PC-3 (cell line): ENCODE measurements around the gene MAML3. TPM values are rescaled to one million over a fixed set of nuclear protein-coding genes. Genes with fewer than 3 reads are reported as not detected.

ENCODE experiments used
- ATAC-seq: fragments of 200-7000 bp; cut with Tn5 transposase; 2 replicates; pipeline ENCODE4 v1.9.1; 2020; ENCODE audit warnings: mild to moderate bottlenecking, moderate library complexity
- BruUV-seq: library from RNA; stranded (reverse); fragments of 400-500 nt; replicated peaks from 2 replicates; lab custom pipeline; 2021; lab: Mats Ljungman, UMichigan
- CTCF ChIA-PET: fragments of 300-600 bp; sonication (Branson Sonifier 250); formaldehyde crosslinking; loops from one replicate; lab custom pipeline; 2022; ENCODE audit warnings: antibody characterized with exemption; lab: Charles Lee
- POLR2A ChIA-PET: fragments of 300-600 bp; sonication (Branson Sonifier 250); formaldehyde crosslinking; loops from one replicate; lab custom pipeline; 2022; ENCODE audit warnings: antibody characterized with exemption; ENCODE audit not compliant: unreplicated experiment; lab: Charles Lee
- DNase-seq: peaks from one replicate; pipeline ENCODE4 v3.0.0-alpha.2; 2015
- H2AFZ ChIP-seq: fragments of 300-600 bp; sonication (generic); 2 replicates; pipeline ENCODE4 v1.6.0; 2016; ENCODE audit warnings: antibody characterized with exemption, low read length
- H3F3A ChIP-seq: fragments of 300-600 bp; sonication (generic); one replicate; pipeline ENCODE4 v1.6.0; 2017; ENCODE audit warnings: antibody characterized with exemption, low read length, control low read depth, mild to moderate bottlenecking; ENCODE audit not compliant: unreplicated experiment
- H3K27ac ChIP-seq: fragments of 300-600 bp; sonication (generic); 2 replicates; pipeline ENCODE4 v1.5.1; 2016; ENCODE audit warnings: mild to moderate bottlenecking, low read length
- H3K27me3 ChIP-seq: fragments of 300-600 bp; sonication (generic); 2 replicates; pipeline ENCODE4 v1.6.1; 2016; ENCODE audit warnings: low read length, mixed read lengths
- H3K36me3 ChIP-seq: fragments of 300-600 bp; sonication (generic); 2 replicates; pipeline ENCODE4 v1.6.1; 2016; ENCODE audit warnings: low read depth, mixed run types, low read length, mixed read lengths
- H3K4me1 ChIP-seq: fragments of 300-600 bp; sonication (generic); 2 replicates; pipeline ENCODE4 v1.5.1; 2016; ENCODE audit warnings: low read length; ENCODE audit not compliant: insufficient read depth
- H3K4me2 ChIP-seq: fragments of 300-600 bp; sonication (generic); 2 replicates; pipeline ENCODE4 v1.6.0; 2016; ENCODE audit warnings: low read length
- H3K4me3 ChIP-seq: fragments of 300-600 bp; sonication (generic); 2 replicates; pipeline ENCODE4 v1.5.1; 2016; ENCODE audit warnings: mild to moderate bottlenecking, low read length, mixed read lengths
- H3K79me2 ChIP-seq: fragments of 300-600 bp; sonication (generic); 2 replicates; pipeline ENCODE4 v1.6.1; 2017; ENCODE audit warnings: low read length, mixed read lengths
- H3K9ac ChIP-seq: fragments of 300-600 bp; sonication (generic); 2 replicates; pipeline ENCODE4 v1.6.0; 2016; ENCODE audit warnings: mild to moderate bottlenecking, low read length
- H3K9me2 ChIP-seq: fragments of 300-600 bp; sonication (generic); replicated peaks from 2 replicates; pipeline ENCODE4 v1.6.1; 2016; ENCODE audit warnings: mixed run types, low read length, mixed read lengths
- H3K9me3 ChIP-seq: fragments of 300-600 bp; sonication (generic); 2 replicates; pipeline ENCODE4 v1.6.1; 2016; ENCODE audit warnings: low read length, mixed read lengths
- H4K20me1 ChIP-seq: fragments of 300-600 bp; sonication (generic); 2 replicates; pipeline ENCODE4 v1.6.1; 2016; ENCODE audit warnings: low read length, mixed read lengths
- EZH2 ChIP-seq: fragments of 300-600 bp; sonication (generic); IDR thresholded peaks from one replicate; pipeline ENCODE4 v1.6.1; 2017; ENCODE audit warnings: antibody characterized with exemption, mild to moderate bottlenecking, low read length; ENCODE audit not compliant: unreplicated experiment
- EZH2phosphoT487 ChIP-seq: fragments of 300-600 bp; sonication (generic); IDR thresholded peaks from 2 replicates; pipeline ENCODE4 v1.6.1; 2018; ENCODE audit warnings: mild to moderate bottlenecking, antibody characterized with exemption, low read length, borderline replicate concordance
- intact Hi-C: fragments of 100-400 bp; cut with micrococcal nuclease; formaldehyde crosslinking; loops from 2 replicates; pipeline ENCODE4 v1.9.0; 2023
- total RNA-seq: library from RNA; depleted of rRNA; stranded (reverse); fragments of >200 nt; gene quantifications from 2 replicates; pipeline ENCODE4 v1.2.3, GENCODE V29; 2014
- TF ChIP-seq, protein P1 (sequence below): fragments of 300-600 bp; sonication (generic); conservative IDR thresholded peaks from 2 replicates; pipeline ENCODE4 v1.5.1; 2017; ENCODE audit warnings: antibody characterized with exemption, low read depth, mild to moderate bottlenecking, low read length

MAML3 gene
- total RNA-seq, 1 experiment from 2014 or later, result 4.3 TPM

- POLR2A ChIA-PET, result interaction anchor here (0.6 kb wide), 1 partner anchor 387 kb away, joined by 3 read pairs; no protein-coding TSS in a partner anchor
- peak overlapping the region; percentile 77 for H3K4me2 ChIP-seq
Observed at GRCh38 chr4:140020457-140021361, 133.3 kb downstream of the MAML3 start.

GRCh38 chr4:140019619-140020347, 134.2 kb downstream of the MAML3 start:
- intact Hi-C loops, result loop anchor here (1.0 to 2.0 kb wide), 4 partner anchors 18 to 133 kb away; no protein-coding TSS in a partner anchor
- H3K4me3 ChIP-seq, result peak overlapping the region; percentile 36; the same call in 1 of the 2 replicates
- BruUV-seq, result TSS peak; percentile 30
- no peaks in the 10 kb centered on the region for H3K36me3 ChIP-seq
- H3F3A ChIP-seq, result no peaks in the 10 kb centered on the region
- H2AFZ ChIP-seq, result no peak overlapping the region
- POLR2A ChIA-PET, result no interaction called here
- no peaks in the 10 kb centered on the region for H3K9me2 ChIP-seq
- no peaks in the 10 kb centered on the region for H3K27me3 ChIP-seq
- TF ChIP-seq, protein P1, sequence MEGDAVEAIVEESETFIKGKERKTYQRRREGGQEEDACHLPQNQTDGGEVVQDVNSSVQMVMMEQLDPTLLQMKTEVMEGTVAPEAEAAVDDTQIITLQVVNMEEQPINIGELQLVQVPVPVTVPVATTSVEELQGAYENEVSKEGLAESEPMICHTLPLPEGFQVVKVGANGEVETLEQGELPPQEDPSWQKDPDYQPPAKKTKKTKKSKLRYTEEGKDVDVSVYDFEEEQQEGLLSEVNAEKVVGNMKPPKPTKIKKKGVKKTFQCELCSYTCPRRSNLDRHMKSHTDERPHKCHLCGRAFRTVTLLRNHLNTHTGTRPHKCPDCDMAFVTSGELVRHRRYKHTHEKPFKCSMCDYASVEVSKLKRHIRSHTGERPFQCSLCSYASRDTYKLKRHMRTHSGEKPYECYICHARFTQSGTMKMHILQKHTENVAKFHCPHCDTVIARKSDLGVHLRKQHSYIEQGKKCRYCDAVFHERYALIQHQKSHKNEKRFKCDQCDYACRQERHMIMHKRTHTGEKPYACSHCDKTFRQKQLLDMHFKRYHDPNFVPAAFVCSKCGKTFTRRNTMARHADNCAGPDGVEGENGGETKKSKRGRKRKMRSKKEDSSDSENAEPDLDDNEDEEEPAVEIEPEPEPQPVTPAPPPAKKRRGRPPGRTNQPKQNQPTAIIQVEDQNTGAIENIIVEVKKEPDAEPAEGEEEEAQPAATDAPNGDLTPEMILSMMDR, result no peak
- TF ChIP-seq EZH2phosphoT487, result no peak
- no peak for TF ChIP-seq EZH2
- no peaks in the 10 kb centered on the region for H3K9me3 ChIP-seq
- ATAC-seq (peak; percentile 40), DNase-seq (peak; percentile 17)
- peak overlapping the region; percentile 94 for H3K27ac ChIP-seq
- CTCF ChIA-PET, result interaction anchor here (0.6 kb wide), 1 partner anchor 74 kb away, joined by 3 read pairs; no protein-coding TSS in a partner anchor
- H3K9ac ChIP-seq, result peak overlapping the region; percentile 52
- H3K79me2 ChIP-seq, result no peaks in the 10 kb centered on the region
- no peaks in the 10 kb centered on the region for H4K20me1 ChIP-seq
- H3K4me2 ChIP-seq, result peak overlapping the region; percentile 77
- H3K4me1 ChIP-seq, result peaks cover 35% of the 10 kb centered on the region

More at GRCh38 chr4:140020457-140021361, 133.3 kb downstream of the MAML3 start:
- no TSS peak for BruUV-seq
- no peaks in the 10 kb centered on the region for H3K9me2 ChIP-seq
- DNase-seq, result peak; percentile 10
- TF ChIP-seq, protein P1, result no peak
- TF ChIP-seq EZH2phosphoT487, result no peak
- no peak for TF ChIP-seq EZH2
- no peaks in the 10 kb centered on the region for H3F3A ChIP-seq
- CTCF ChIA-PET, result no interaction called here
- H3K27ac ChIP-seq, result peak overlapping the region; percentile 94
- H4K20me1 ChIP-seq, result no peaks in the 10 kb centered on the region
- no peaks in the 10 kb centered on the region for H3K27me3 ChIP-seq
- ATAC-seq, result no peak
- no peak overlapping the region for H3K9ac ChIP-seq
- H3K36me3 ChIP-seq, result no peaks in the 10 kb centered on the region
- no peak overlapping the region; the same call in 1 of the 2 replicates for H2AFZ ChIP-seq
- H3K4me3 ChIP-seq, result no peak overlapping the region
- no peaks in the 10 kb centered on the region for H3K79me2 ChIP-seq
- intact Hi-C loops, result loop anchor here (1.0 kb wide), 1 partner anchor 17 kb away; no protein-coding TSS in a partner anchor
- no peaks in the 10 kb centered on the region for H3K9me3 ChIP-seq
- H3K4me1 ChIP-seq, result peaks cover 35% of the 10 kb centered on the region
